Coronary artery (tissue), 2 donors: ENCODE results near the gene MAPK10.

Experiments used
- DNase-seq: peaks from one replicate; pipeline ENCODE4 v3.0.0-alpha.2; 2017; ENCODE audit warnings: low spot score
- H3K27ac ChIP-seq, 2 donors: fragments of 200-600 bp; sonication (generic); one replicate each; pipeline ENCODE4 v1.5.1; 2016 to 2019
- H3K4me3 ChIP-seq: fragments of 200-600 bp; sonication (generic); 2 replicates; pipeline ENCODE4 v1.5.1; 2016; ENCODE audit warnings: mild to moderate bottlenecking, moderate library complexity
- CTCF ChIP-seq: fragments of 200-600 bp; sonication (generic); IDR thresholded peaks from one replicate; pipeline ENCODE4 v1.5.1; 2019; ENCODE audit warnings: antibody characterized with exemption

The MAPK10 gene

DNA sequence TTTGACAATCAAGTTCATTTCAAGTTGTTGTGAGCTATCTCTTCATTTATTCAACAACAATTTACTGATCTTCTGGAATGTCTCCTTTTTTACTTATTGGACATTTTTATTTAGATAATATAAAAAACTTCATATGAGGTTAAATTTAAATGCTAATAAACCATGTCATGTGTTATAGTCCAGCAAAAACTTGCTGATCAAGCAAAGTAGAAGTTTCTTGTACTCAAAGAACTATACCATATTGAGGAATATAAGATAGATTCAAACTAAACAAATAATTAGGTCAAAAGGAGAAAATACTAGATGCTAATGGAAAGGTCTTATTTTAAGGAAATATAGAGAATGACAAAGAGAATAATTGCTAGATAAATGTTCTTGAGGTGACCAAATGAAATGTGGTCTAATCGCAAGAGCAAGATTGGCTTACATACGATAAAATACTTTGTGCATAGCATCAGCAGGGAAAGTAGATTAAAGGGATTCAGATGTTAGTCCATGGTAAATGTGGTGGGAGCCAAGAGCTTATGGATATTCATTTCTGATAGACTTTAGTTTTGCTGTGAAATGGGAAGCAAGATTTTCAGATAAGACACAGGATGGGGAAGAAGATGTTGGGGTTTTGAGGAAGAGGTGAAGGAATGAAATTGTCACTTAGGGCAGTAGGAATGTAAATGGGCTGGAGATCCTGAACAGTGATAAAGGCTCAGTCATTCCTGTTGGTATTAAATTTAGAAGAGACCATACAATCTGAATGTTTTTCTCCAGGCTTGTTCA lies 229.5 kb downstream of the MAPK10 start:
- H3K27ac ChIP-seq, result no peak overlapping the region
- no peak for DNase-seq
- no peak overlapping the region for H3K4me3 ChIP-seq
- TF ChIP-seq CTCF, result no peak

- no peak overlapping the region for H3K4me3 ChIP-seq
- no peak overlapping the region for H3K27ac ChIP-seq
- DNase-seq, result no peak
- no peak for TF ChIP-seq CTCF
These were observed 230.3 kb downstream of the MAPK10 start for GRCh38 chr4:86129546-86129945.

- DNase-seq, result no peak
- Histone ChIP-seq H3K27ac (no peak overlapping the region), H3K4me3 (no peak overlapping the region)
- TF ChIP-seq CTCF, result no peak
These were observed 237.4 kb downstream of the MAPK10 start for GRCh38 chr4:86122404-86122803.

- H3K4me3 ChIP-seq, result no peak overlapping the region
- DNase-seq, result no peak
- no peak for TF ChIP-seq CTCF
- no peak overlapping the region for H3K27ac ChIP-seq
These were observed 241.1 kb downstream of the MAPK10 start for GRCh38 chr4:86118711-86119110.

DNA sequence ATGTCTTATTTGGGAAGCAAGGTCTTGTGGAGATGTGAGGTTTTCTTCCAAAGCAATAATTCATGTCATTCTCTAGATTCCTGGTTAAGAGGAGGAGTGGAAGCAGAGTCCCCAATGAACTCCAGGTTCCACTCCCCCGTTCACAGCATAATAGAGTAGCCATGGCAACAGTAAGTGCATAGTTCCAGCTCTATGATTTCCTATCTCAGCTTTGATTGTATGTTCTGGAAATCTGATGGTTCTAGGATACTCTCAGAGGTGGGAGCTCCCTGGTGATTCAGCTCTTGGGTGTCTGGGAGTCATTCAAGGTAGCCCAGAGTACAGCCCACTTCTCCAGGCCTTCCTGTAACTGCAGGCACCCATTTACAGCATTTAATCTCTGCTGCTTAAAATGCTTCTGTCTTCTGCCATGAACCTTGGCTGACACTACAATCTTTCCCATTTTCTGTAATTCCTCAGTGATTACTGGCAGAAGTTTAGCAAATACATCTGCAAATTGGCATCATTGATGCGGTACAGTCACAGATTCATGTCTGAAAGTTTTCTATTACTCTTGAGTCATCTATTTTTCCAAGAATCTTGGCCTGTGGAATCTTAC lies 242.0 kb downstream of the MAPK10 start:
- TF ChIP-seq CTCF, result no peak
- no peak overlapping the region for H3K27ac ChIP-seq
- DNase-seq, result no peak
- H3K4me3 ChIP-seq, result no peak overlapping the region

DNA sequence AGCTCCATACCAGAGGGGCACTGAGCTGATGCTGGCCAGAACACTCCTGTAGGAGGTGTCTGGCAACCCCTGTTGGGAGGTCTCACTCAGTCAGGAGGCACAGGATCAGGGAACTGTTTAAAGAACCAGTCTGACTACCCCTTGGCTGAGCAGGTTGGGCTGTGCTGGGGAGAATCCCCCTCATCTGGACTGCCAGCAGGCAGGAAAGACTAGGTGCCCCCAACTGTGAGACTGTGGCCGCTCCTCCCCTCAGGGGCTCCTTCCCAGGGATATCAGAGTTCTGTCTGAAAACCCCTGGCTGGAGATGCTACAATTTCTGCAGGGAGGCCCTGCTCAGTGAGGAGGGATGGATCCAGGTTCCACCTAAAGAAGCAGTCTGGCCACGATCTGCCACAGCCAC lies 245.3 kb downstream of the MAPK10 start:
- DNase-seq, result no peak
- no peak for TF ChIP-seq CTCF

DNA sequence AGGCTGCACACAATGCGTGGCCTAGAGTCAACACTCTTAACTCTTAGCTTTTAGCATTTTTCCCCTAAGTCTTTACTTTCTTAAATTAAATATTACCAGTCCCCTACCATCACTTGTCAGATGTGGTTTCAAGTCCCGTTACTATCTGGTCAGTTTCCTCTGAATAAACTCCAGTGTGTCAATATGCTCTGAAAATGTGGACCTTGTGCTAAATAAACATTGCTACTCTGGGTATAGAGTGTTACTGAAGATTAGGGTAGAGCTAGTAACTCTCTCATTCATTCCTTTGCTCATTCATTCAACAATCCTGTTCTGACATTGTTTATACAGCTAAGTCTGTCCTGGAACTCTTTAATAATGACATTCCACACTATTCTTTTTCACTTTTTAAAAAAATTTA lies 251.0 kb downstream of the MAPK10 start:
- DNase-seq, result no peak
- Histone ChIP-seq H3K4me3 (no peak overlapping the region), H3K27ac (no peak overlapping the region)
- TF ChIP-seq CTCF, result no peak

More for the DNA sequence above, 245.3 kb downstream of the MAPK10 start:
- Histone ChIP-seq H3K27ac (no peak overlapping the region), H3K4me3 (no peak overlapping the region)
